ENCODE measurements around the gene GPR32.

GPR32 gene

DNA sequence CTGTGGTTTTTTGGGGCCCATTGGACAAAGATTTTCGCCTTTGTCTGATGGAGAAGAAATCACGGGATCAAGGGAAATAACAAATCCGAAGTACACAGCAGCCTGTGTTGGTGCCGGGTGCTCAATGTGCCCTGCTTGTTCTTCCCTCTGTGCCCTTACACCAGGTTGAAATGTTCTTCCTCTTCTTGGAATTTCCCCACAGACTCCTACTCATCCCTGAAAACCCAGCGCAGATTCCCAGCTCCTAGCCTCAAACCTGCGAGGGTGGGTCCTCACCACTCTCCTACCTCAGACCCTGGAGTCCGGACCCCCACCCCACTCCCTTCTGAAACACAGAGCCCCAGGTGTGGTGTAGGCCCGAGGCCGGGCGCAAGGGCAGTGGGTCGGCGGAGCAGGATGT lies 15.1 kb downstream of the GPR32 start:
- no peak for DNase-seq

GRCh38 chr19:50790396-50790795 lies 20.1 kb downstream of the GPR32 start, which contains the start of gene ACP4:
Gene ACP4, plus strand, starts transcription at chr19:50790415. Its CDS starts 0 bp downstream, at chr19:50790415.
- DNase-seq = no peak

DNA sequence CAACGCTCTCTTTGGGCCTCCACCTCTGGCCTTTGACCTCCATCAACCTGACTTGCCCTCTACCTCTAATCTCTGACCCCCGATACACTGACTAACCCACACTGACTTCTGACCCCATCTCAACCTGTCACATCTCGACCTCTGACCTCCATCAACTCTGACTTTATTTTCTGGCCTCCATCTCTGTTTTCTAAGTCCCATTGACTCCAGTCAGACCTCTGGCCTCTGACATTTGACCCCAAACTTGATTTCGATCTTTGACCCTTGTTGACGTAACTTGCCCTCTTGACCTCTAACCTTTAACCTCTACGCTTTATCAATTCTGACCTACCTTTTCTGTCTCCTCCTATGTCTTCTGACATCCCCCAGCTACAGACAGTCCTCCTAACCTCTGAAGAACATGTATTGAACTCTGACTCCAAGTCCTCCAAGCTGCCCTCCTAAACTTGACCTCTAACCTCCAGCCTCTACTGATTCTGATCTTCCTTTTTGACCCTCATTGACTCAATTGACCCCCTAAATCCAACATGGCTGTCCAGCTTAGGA lies 20.7 kb downstream of the GPR32 start:
- no peak for DNase-seq

DNA sequence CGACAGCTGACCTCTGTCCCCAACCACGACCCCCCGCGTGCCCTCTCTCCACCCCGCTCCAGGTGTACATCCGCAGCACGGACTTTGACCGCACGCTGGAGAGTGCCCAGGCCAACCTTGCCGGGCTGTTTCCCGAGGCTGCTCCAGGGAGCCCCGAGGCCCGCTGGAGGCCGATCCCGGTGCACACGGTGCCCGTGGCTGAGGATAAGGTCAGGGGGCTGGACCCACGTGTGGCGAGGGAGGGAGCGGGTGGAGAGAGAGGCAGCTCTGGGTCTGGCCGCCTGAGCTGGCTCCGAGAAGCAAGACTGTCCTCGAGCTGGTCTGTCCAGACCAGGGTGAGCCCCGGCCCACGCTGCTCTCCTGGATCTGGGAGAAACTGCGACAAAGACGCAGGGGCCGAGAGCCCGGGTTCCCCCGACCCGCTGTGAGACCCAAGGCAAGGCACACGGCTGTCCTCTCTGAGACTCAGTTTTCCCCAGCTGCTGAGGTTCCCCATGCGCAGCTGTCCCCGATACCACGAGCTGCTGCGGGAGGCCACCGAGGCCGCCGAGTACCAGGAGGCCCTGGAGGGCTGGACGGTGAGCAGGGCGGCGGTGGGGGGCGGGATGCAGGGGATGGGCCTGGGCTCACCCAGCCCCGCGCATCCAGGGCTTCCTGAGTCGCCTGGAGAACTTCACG lies 21.5 kb downstream of the GPR32 start:
- DNase-seq = no peak

GRCh38 chr19:50792272-50793250 lies 22.3 kb downstream of the GPR32 start:
- DNase-seq = no peak

DNA sequence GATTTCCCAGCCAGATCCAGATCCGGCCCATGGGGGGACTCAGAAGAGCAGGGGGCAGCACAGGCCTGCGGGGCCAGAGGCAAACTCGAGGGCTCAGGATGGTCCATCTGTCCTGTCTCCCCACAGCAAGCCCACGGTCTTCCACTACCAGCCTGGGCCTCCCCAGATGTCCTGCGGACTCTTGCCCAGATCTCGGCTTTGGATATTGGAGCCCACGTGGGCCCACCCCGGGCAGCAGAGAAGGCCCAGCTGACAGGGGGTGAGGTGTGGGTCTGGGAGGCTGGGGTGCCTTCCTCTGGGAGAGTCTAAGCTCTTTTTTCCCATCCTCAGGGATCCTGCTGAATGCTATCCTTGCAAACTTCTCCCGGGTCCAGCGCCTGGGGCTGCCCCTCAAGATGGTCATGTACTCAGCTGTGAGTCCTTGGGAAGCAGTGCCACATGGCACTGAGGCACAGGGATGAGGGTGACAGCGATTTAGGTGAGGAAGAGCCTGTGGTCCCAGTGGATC lies 23.3 kb downstream of the GPR32 start:
- DNase-seq = no peak

DNA sequence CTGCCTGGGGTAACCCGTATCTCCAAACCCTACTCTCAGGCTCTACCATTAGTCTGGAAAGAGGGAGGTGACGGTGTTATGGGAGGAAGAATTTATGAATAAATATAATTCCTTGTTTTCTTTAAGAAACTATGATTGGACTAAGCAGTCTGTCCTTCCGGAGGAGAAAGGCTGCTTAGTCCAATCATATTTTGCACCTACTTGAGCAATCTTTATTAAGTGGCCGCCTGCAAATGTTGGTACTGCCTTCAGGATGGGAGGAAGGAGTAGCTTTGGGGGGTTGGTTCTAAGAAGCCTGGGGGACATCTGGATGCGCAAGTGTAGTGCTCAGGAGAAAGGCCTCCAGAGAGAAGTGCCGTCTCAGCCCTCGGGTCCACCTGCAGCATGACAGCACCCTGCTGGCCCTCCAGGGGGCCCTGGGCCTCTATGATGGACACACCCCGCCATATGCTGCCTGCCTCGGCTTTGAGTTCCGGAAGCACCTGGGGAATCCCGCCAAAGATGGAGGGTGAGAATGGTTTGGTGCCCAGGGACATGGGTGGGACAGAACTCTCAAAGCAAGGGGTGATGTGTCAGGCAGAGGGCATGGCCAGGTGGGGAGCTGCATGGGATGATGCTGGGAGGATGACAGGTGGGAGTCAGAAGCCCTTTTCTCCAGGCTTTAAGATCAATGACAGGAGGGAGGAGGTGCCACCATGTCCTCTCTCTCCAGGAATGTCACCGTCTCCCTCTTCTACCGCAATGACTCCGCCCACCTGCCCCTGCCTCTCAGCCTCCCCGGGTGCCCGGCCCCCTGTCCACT lies 24.0 kb downstream of the GPR32 start:
- DNase-seq = no peak

GRCh38 chr19:50794876-50795663 lies 24.8 kb downstream of the GPR32 start:
- DNase-seq = no peak

GRCh38 chr19:50795664-50796073 lies 25.4 kb downstream of the GPR32 start:
- no peak for DNase-seq

DNA sequence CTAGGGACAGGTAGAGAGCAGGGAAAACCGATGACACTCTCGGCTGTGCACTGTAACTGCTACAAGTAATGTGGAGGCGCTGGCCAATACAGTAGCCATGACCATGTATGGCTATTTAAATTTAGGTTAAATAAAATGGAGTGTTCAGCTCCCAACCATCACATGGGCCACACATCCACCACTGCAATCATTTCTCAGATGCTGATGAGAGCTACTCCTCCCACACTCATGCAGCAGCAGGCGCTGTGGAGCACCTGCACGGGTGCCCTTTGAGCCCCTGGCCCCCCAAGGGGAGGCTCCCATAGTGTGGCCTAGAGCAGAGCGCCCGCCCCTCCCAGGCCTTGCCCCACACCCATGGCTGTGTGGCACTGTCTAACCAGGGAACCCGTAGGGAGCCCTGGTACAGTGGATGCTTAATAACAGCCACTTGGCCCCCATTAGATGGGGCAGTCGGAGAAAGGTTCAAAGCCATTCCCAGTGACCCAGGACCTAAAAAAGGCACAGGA lies 25.9 kb downstream of the GPR32 start:
- DNase-seq = no peak

DNA sequence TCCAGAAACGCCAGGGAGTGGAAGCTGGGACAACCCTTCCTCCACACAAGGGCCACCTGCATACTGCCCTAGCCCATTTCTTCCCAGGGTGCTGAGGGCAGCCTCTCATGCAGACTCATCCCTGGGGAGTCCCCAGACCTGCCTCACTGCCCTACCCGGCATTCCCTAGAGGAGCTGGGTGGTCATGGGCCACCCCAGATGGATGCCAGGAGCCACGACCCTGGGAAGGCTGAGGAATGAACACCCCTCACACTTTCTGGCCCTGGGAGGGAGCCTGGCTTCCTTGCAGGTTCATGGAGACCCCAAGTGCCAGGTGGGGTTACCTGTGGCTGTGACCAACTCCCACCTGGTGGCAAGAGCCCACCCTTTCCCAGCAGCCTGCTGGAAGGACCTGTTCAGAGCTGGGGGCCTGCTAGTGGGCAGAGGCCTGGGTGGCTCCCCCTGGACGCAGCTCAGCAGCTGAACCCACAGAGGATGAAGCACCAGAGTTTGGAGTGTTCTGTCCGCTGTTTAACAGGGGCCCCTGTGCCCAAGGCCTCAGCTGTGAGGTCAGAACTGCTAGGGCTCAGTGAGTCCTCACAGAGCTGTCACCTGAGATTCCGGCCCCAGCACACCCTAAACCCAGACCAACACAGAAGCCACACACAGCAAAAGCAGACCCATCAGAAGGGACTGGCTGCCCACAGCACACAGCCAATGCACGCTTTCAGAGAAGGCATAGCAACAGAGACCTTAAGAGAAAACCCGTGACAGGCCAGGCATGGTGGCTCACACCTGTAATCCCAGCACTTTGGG lies 26.6 kb downstream of the GPR32 start:
- no peak for DNase-seq

GRCh38 chr19:50797429-50797780 lies 27.1 kb downstream of the GPR32 start:
- no peak for DNase-seq

DNA sequence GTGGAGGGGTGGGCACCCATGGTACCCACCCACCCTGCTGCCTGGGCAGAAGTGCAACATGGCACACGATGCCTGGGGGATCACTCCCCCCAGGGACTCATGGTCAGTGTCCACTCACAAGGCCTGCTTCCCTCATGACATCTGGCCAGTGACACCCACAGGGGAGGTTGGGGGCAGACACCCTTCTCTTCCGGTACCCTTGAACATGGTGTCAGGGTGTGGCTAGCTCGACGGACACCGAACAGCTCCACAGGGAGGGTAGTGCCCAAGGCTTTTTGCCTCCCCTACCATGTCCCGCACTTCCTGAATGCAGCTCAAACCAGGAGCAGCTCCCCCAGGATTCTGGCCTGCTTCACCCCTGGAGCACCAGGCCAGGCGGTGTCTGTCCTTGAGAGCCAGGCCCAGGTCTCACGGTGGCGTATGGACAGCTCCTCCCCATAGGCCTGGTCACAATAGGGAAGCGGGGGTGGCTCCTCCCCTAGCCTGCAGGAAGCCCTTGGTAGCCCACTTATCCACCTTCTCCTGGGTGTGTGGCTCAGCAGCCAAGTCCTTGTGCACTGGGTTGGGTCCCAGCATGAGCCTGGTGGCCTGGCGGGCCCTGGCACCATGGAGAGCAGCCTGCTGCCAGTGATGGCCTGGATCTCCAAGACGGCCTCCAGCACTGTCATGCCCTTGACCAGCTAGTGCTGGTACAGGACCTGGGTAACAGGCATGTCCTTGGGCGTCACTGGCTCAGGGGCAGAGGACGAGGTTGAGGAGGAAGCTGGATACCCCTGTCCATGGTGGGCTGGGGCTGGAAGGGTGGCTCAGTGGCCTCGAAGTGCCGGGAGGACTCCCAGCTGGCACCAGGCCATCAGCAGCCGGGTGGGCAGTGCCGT lies 27.8 kb downstream of the GPR32 start:
- no peak for DNase-seq

GRCh38 chr19:50798659-50799546 lies 28.6 kb downstream of the GPR32 start:
- DNase-seq = no peak

DNA sequence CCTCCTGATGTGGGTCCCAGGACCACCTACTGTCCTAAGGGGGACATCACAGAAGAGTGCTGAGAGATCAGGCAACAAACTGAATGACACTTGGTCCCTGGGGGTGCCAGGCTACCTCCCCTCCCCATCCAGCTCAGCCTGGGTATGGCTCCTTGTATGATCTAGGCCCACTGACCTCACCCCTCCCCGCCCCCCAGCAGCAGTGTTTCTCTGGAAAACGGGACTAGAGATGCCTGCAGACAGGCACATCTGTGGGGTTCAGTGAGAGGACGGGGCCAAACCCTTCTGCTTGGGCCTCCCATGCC lies 29.2 kb downstream of the GPR32 start:
- no peak for DNase-seq

GRCh38 chr19:50801107-50801506 lies 30.8 kb downstream of the GPR32 start:
- no peak for DNase-seq

DNA sequence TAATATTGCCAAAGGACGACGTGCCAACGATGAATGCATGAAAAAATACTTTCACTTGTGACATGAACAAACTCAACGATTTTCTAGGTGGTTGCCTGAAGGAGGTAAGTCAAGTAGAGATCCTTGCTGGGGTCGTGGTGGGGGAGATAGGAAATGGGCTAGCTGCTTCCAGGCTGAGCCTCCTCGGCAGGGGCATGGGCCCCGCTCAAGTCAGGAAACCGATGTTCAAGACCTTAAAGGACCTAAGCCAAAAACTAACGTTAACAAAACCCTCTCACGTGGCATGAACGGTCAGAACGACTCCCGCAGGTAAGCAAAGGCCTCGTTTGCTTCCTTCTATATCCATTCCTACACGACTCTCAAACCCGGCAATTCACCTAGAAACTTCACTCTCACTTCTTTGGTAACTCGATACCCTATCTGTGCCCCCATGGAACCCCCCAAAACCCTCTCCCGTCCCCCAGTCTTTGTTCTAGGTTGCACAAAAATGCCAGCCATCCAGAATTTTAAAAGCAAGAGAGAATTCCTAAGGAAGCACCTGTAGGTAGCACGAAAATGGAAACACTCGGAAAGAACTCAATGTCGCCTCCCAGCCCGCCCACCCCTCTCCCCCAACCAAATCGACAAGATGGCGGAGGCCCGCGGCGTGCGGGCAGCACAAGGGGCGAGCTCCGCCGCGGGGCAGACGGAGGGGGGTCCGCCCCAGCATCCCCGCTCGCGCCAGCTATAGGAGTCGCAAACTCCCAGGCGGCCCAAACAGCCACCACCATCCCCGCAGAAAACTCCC lies 33.6 kb downstream of the GPR32 start:
- DNase-seq = no peak
